Measurements from ENCODE around the gene MATCAP1.

MATCAP1 gene

GRCh38 chr16:67170949-67171649 lies 12.7 kb downstream of the MATCAP1 start:
- DNase-seq (ENCODE audit: low read depth) = no peak
- H3K4me3 ChIP-seq (ENCODE audit: low read depth, low read length) = peak overlapping the region; percentile 67
- no peak for TF ChIP-seq CTCF (IDR thresholded peaks at IDR 0.05; ENCODE audit: insufficient read depth, low read depth, low read length, missing control alignments)

- no peak for TF ChIP-seq CTCF (IDR thresholded peaks at IDR 0.05; ENCODE audit: insufficient read depth, low read depth, low read length, missing control alignments)
- peak; percentile 77 for DNase-seq (ENCODE audit: low read depth)
- peak within 1 kb of the TSS; percentile 67 for H3K4me3 ChIP-seq (ENCODE audit: low read depth, low read length)
Measured at GRCh38 chr16:67170168-67170948, 13.4 kb downstream of the MATCAP1 start, which contains the start of gene NOL3. Gene NOL3 (plus strand): TSS chr16:67170538.

- H3K4me3 ChIP-seq (ENCODE audit: low read depth, low read length) = peak overlapping the region; percentile 67
- peak; percentile 46 for DNase-seq (ENCODE audit: low read depth)
- TF ChIP-seq CTCF (IDR thresholded peaks at IDR 0.05; ENCODE audit: insufficient read depth, low read depth, low read length, missing control alignments) = peak; percentile 67
Measured at GRCh38 chr16:67169642-67170167, 14.1 kb downstream of the MATCAP1 start.

- no peak for DNase-seq (ENCODE audit: low read depth)
- no peak overlapping the region for H3K4me3 ChIP-seq (ENCODE audit: low read depth, low read length)
- no peak for TF ChIP-seq CTCF (IDR thresholded peaks at IDR 0.05; ENCODE audit: insufficient read depth, low read depth, low read length, missing control alignments)
Measured at GRCh38 chr16:67169011-67169451, 14.7 kb downstream of the MATCAP1 start.

- no peak for TF ChIP-seq CTCF (IDR thresholded peaks at IDR 0.05; ENCODE audit: insufficient read depth, low read depth, low read length, missing control alignments)
- no peak overlapping the region for H3K4me3 ChIP-seq (ENCODE audit: low read depth, low read length)
- DNase-seq (ENCODE audit: low read depth) = no peak
Measured at GRCh38 chr16:67167588-67167987, 16.2 kb downstream of the MATCAP1 start.

- no peak overlapping the region for H3K4me3 ChIP-seq (ENCODE audit: low read depth, low read length)
- no peak for DNase-seq (ENCODE audit: low read depth)
- TF ChIP-seq CTCF (IDR thresholded peaks at IDR 0.05; ENCODE audit: insufficient read depth, low read depth, low read length, missing control alignments) = no peak
Measured at GRCh38 chr16:67166598-67167168, 17.1 kb downstream of the MATCAP1 start.
